Panc1 (cell line): ENCODE measurements around the gene ASIC3.

Source experiments
- TF ChIP-seq, protein P1 (sequence below), 2 experiments: IDR thresholded peaks; 2 replicates each; pipeline ENCODE4 v1.6.1; 2011 to 2012; ENCODE audit warnings: low read depth in 2 of 2, control low read depth in 1 of 2, low read length in 1 of 2, mild to moderate bottlenecking in 1 of 2, moderate library complexity in 1 of 2; ENCODE audit not compliant: insufficient read depth in 1 of 2
- TF ChIP-seq, protein P2 (sequence below): fragments of 450-650 bp; IDR thresholded peaks from 2 replicates; pipeline ENCODE4 v1.5.1; 2017; ENCODE audit warnings: mild to moderate bottlenecking

GRCh38 chr7:151034312-151035025, 13.9 kb upstream of the ASIC3 start:
- TF ChIP-seq, protein P1, sequence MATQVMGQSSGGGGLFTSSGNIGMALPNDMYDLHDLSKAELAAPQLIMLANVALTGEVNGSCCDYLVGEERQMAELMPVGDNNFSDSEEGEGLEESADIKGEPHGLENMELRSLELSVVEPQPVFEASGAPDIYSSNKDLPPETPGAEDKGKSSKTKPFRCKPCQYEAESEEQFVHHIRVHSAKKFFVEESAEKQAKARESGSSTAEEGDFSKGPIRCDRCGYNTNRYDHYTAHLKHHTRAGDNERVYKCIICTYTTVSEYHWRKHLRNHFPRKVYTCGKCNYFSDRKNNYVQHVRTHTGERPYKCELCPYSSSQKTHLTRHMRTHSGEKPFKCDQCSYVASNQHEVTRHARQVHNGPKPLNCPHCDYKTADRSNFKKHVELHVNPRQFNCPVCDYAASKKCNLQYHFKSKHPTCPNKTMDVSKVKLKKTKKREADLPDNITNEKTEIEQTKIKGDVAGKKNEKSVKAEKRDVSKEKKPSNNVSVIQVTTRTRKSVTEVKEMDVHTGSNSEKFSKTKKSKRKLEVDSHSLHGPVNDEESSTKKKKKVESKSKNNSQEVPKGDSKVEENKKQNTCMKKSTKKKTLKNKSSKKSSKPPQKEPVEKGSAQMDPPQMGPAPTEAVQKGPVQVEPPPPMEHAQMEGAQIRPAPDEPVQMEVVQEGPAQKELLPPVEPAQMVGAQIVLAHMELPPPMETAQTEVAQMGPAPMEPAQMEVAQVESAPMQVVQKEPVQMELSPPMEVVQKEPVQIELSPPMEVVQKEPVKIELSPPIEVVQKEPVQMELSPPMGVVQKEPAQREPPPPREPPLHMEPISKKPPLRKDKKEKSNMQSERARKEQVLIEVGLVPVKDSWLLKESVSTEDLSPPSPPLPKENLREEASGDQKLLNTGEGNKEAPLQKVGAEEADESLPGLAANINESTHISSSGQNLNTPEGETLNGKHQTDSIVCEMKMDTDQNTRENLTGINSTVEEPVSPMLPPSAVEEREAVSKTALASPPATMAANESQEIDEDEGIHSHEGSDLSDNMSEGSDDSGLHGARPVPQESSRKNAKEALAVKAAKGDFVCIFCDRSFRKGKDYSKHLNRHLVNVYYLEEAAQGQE (IDR thresholded peaks at IDR 0.05; ENCODE audit: insufficient read depth in 1 of 2, low read depth in 2 of 2, low read length in 1 of 2), result no peak
- TF ChIP-seq, protein P2, sequence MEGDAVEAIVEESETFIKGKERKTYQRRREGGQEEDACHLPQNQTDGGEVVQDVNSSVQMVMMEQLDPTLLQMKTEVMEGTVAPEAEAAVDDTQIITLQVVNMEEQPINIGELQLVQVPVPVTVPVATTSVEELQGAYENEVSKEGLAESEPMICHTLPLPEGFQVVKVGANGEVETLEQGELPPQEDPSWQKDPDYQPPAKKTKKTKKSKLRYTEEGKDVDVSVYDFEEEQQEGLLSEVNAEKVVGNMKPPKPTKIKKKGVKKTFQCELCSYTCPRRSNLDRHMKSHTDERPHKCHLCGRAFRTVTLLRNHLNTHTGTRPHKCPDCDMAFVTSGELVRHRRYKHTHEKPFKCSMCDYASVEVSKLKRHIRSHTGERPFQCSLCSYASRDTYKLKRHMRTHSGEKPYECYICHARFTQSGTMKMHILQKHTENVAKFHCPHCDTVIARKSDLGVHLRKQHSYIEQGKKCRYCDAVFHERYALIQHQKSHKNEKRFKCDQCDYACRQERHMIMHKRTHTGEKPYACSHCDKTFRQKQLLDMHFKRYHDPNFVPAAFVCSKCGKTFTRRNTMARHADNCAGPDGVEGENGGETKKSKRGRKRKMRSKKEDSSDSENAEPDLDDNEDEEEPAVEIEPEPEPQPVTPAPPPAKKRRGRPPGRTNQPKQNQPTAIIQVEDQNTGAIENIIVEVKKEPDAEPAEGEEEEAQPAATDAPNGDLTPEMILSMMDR, result no peak
